ENCODE data around the gene HIVEP3.

Gene HIVEP3

DNA sequence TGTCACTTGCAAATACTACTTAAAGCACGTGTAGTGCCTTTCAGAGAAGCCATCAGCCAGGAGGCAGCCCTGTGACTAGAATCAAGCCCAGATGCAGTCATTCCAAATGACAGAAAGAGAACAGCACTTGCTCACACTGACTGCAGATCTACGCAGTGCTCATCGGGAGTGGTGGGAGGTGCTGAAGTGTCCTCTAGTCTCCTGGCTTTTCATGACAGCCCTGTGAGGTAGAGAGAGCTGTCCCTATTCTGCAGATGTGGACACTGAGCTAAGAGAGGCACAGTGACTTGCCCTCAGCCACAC is 371.9 kb downstream of the HIVEP3 start:
- DNase-seq: peak in 1 of 2 donors; percentile 27

DNA sequence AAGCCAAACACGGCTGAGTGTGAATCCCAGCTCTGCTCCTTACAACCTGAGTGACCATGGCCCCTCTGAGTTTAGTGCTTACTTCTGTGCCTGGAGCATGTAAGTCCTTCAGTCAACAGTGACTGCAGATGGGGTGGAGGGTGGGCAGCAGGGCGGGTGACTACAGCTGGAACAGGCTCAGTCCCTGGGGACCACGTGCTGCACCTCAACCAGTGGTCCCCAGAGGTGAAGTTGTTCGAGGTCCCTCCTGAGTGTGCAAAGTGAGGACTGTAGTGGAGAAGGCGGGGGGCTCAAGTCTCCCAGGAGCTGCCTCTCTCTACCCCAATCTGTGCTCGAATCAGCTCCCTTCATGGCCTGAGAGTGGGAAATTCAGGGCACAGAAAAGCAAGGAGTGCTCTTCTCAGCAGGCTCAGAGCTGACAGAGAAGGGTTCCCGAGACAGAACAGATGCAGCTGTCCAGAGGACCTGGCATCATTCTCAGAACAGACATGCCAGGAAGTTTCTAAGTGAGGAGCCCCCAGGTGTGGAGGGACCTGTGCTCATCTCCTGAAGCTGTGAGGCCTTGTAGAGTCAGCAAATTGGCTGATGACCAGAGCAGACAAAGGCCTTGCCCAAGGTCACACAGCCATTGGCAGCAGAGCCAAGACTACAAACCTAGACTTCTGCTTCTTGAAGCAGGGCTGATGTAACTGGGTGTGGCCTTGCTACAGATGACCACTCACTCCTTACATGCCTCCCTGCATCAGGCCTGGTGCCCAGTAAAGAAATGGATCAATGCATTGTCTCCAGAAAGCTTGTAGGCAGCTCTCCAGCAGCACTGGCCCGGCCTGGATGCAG is 372.5 kb downstream of the HIVEP3 start:
- DNase-seq: peak; percentile 70 to 79

DNA sequence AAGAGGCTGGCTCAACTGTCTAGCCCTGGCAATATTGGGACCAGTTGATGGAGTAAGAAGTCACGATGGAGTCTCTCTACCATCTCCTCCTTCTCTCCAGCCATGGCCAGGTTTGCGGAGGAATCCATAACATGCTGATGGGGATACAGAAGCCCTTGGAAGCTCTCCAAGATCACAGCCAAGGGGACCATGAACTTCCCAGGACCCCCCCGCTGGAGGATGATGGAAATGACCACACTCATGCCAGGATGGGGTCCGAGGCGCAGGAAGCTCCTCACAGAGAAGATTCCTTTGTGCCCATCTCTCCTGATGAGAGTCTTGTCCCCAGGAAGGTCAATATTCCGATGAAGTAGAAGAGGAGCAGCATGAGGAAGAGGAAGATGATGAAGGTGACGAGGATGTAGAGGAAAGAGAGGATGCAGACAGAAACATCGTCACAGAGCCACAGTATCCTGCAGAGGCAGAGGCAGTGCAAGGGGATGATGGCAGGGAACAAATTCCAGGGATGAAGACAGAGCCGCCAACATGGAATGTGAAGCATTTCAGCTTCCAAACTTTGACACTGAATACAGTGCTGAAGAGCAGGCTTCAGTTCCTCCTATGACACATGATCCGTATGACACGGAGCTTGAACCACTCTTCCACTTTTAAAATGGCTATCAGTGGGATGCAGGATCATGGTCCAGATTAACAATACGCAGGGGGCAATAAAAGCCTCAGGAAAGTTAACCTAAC is 376.4 kb downstream of the HIVEP3 start:
- DNase-seq: no peak

DNA sequence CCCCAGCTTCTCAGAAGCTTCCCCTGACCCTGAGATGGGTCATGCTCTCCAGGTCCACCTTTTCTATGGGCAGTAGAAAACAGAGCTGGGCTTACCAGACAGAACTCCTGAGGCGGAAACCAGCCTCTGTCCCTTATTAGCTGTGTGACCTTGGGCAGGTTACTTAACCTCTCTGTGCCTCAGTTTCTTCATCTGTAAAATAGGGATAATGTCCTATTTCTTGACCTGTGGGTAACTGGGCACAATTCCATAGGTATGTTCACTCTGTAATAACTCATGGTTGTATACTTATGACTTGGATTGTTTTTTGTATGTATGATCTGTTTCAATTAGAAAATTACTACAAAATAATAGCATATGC is 377.1 kb downstream of the HIVEP3 start:
- DNase-seq: no peak

DNA sequence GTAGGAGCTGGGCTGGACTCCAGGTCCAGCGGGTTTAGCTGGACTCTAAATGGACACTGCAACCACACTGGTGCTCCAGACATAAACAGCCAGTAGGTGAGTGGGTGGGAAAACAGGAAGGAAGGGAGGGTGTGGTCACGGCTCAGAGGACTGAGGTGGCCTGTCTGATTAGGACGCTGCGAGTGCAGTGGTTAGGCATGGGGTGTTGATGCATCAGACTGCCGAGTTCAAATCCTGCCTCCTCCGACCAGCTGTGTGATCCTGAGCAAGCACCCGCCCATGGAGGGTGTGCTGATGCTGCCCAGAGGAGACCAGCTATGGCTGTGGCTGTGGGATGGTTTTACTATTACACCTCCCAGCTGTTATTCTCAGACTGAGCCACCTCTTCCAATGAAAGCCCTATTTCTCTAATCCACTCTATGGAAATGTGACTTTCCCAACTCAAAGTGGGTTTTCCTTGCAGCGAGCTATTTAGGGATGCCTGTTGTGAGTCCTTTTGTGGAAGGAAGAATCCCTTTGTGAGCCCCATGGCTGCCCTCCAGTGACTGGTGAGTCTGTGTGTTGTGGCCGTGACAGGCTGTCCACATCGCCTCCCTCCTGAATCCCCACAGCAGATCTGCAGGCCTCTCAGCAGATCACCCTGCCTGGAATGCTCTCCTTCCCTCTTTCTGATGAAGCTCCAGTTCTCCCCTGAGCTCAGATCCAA is 377.7 kb downstream of the HIVEP3 start:
- DNase-seq: peak; percentile 87 to 96

DNA sequence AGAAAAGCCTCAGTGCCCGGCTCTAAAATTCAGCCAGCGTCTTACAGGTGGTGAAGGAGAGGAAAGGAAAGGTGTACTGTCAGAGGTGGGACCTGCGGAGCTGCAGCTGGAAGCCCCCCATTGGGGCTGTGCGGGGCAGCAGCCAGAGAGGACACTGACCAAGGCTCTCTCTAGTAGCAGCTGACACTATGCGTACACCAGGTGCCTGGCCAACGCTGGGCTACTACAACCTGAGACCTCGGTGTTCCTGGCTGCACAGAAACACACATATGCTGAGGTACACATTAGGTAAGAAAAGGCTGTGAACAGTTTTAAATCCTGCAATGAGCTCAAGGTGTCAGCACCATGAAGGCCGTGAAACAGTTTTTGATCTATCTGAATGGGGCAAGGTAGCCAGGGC is 378.7 kb downstream of the HIVEP3 start:
- no peak for DNase-seq

DNA sequence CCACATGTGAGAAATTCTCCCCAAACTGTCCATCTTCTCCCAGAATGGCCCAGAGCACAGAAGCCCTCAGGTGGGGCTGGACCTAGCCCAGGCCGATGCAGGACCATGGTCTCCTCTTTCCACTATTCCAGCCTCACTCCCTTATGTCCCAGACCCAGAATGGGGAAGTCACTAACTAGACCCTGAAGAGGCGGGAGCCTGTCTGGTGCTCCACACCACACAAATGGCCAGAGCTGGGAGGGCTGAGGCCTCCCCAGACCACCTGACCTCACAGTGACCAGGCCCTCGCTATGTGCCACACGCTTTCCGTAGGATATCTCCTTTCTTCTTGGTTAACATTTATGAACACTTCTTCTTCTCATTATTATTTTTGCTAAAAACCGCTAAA is 379.3 kb downstream of the HIVEP3 start:
- peak; percentile 21 to 64 for DNase-seq

DNA sequence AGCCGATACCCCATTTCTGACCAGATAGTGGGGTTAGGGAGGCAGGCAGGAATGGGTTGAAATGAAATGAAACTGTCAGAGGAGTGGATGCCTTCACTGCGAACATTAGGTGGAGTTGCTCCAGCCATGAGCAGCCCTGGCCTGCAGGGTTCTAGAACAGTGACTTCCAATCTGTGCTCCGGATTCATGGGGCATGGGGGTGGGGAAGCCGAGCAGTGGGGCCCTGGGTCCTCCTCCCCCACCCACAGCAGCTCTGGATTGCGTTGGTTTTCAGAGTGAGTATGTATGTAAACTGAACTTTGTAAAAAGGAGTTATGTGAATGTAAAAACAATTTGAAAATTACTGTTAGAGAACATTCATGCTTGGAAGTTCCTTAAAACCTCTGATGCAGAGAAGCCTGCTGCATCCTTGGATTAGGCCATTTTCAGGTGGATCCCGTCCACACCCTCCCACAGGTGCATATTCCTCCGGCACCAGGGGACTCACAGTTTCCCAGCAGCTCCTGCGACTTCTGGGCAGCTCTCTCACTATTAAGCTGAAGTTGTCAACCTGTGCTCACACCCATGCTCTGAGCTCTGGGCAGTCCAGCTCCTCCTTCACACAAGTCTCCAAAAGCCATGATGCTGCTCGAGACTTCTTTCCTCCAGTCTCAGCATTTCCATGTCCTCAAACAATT is 379.8 kb downstream of the HIVEP3 start:
- no peak for DNase-seq

DNA sequence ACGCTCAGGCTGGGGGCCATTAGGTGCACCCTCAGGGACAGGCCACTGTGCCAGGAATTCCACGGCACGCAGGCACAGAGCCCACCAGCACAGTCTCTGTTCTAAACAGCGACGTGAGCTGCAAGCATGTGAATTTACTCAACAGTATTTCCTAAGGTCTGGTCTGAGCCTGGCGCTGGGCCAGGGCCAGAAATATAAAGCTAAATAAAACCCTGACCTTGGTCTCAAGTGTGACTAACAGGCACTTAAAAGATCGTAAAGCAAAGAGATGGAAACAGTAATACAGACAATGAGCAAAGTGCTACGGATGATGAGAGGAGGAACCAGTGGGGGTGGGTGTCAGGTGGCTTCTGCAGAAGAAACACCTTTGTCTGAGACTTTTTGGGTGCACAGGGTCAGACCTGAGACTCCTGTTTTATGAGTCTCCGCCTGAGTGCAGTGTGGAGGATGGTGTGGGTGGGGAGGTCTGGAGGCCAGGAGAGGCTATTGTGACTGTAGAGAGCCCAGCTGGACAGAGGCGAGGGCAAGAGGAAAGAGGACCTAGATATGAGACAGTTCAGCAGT is 380.9 kb downstream of the HIVEP3 start:
- peak in 1 of 2 donors; percentile 59 for DNase-seq

DNA sequence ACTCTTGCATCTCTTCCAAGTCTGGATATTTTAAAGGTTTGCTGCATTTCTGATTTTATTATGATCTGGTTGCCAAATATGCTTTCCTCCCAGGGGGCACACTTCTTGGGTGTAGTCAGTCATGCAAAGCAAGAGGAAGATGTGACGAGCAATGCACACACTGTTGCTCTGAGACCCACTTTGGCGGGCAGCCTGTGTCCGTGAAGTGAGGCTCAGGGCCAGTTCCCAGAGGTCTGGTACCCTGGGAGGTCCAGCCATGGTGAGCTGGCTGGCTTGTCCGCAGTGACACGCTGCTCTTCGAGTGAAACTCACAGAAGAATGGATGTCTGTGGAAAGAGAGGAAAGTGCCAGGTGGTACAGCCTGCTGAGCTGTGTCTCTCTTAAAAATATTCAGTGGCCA is 381.5 kb downstream of the HIVEP3 start:
- DNase-seq: no peak

DNA sequence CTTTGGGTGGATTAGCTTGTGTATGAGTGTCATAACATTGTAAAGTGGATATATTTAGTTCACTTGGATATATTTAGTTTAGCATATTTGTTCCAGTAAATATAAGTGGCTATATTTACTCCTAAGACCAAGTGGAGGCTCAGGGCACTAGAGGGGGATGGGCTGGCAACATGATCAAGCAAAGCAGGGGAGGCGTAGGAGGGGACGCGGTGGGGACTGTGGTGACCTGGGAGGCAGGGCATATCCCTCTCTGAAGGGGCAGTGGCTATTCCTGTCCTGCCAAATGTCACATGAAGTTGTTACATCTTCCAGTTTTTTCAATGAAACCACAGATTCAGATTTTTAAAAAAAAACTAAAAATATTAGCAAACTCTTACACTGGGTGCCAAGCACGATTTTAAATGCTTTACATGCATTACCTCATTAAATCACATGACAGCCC is 382.3 kb downstream of the HIVEP3 start:
- peak; percentile 62 to 84 for DNase-seq

DNA sequence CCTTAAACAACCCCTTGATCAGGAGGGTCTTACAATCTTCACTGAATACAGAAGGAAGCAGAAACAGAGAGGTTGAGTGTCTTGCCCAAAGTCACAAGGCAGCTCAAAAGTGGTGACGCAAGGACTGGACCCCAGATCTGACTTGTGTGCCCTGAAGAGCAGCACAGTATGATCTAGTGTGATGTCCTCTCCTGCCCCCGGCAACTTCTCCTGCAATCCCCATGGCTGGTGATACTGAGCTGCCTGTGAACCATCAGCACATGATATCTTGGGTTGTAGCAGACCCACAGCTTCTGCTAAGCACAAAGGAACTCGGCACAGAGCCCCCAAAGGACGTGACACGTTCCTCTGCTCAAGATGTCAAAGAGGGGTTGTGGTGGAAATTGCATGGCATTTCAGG is 383.0 kb downstream of the HIVEP3 start:
- DNase-seq: peak; percentile 59 to 91

DNA sequence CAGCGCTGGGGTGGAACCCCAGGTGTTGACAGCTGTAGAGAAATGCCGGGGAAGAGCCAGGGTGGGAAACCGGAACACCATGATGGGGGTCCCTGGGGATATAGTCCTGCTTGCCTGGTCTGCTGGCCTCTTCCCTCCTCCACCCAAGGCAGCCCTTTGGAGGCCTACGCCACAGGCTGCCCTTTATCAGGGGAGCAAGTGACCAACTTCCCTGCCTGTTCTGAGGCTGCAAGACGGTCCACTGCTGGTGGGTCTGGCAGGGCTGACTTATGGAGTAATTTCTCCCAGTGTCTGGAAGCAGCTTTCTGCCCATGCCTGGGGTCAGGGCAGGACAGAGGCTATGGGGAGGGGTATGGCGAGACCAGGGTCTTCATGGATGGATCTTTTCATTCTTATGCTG is 383.4 kb downstream of the HIVEP3 start:
- DNase-seq: peak in 1 of 2 donors; percentile 74

DNA sequence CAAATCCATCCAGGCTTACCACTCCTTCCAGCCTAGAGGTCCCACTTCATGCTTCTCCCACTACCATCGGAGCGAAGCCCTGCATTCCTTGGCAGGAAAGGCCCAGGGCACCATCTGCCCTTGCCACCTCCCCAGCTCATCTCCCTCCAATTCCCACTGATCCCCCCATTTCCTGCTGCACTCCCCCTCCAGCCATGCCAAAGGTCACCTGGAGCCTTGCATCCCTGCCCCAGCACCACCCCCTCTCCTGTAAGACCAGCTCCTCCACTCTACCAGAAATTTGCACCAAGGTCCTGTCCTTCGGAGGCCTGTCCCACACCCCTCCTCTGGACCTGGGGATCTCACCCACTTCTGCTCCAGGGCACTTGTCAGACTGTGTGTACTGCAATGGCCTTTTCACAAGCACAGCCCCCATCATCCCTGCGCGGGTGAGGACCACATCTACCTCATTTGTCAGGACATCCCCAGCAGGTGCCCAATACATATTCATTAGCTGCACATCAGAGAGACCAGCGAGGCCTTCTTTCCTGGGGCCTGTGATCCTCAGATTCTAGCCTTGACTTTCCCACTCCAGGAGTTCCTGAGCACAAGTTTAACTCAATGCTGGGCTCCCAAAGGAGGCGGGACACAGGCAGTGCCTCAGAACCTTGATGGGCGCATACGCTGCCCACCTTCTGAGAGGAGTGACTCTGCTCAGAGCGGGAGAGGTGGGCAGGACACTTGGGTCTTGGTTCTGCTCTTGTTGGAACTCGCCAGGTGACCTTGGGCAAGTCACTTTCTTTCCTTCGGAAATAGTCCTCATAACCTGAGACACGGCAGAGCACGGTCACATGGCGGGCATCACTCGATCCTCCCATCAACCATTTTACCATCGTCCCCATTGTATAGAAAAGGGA is 384.3 kb downstream of the HIVEP3 start:
- DNase-seq: no peak

DNA sequence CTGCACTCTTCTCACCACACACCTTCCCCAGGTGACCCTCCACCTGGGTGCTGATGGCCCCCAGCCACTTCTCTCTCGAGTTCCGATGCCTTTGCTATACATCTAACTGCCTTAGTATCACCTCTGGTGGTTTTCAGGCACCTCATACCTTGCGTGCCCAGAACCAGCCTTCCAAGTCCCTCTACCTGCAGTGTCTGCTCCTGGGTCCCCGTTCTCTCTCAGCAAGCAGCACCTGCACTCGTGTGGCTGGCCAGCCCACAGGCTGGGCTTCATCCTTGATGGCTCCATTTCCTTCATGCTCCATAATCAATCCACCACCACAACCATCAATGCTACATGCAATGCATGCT is 385.0 kb downstream of the HIVEP3 start:
- no peak for DNase-seq

DNA sequence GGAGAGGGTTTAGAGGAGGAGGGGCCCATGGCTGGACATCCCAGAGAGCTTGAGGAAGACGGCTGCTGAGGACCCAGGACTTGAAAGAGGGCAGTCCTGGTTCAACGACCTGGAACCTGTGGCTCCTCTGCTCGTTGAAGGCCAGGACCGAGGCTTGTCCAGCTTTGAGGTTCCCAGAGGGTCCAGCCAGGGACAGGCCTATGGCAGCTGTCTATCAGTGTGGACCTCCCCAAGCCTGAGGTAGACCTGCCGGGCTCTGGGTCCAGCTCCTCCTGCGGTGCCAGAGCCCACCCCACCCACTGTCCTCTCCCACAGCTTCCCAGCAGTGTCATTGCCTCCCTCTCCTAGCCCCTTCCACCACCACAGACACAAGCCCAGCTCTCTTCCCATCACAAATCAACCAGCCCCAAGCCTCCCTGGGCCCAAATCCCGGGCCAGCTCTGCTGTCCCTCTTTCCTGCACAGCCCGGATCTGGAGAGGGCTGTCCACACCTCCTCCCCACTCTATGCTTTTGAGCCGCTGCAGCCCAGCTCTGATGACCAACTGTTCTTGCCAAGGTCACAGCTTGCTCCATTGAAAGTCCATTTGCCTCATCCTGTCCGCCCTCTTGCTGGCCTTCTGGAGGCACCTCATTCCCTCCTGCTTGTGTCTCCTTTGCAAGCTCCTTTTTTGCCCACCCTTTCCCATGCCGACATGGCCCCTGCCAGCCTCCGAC is 385.5 kb downstream of the HIVEP3 start:
- no peak for DNase-seq

DNA sequence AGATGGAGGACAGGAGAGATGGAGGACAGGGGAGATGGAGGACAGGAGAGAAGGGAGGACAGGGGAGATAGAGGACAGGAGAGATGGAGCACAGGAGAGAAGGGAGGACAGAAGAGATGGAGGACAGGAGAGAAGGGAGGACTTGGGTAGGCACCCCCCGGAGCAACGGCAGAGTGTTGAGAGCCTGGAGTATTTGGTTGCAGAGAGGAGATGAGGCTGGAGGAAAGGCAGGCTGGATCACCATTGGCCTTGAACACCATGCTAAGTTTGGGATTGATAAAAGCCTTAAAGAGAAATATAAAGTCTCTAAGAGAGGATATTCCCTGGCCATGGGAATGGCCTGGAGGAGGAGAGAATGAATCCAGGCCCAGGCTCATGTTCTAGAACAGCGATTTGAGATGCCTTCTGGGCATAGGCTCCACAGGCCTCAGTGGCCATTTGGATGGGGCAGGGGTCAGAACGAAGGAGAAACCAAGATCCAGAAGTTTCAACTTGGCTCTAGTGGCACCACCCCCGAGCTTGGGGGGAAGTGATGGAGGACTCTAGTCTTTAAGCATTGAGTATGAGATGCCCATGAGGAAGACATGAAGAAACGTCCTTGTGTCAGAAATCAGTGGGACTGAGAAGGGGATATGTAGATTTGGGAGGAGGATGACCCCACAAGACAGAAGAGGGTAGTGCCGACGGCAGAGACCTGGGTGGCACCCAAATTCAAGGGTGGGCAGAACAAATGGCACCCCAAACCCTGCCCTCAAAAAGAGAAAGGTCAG is 386.3 kb downstream of the HIVEP3 start:
- no peak for DNase-seq

DNA sequence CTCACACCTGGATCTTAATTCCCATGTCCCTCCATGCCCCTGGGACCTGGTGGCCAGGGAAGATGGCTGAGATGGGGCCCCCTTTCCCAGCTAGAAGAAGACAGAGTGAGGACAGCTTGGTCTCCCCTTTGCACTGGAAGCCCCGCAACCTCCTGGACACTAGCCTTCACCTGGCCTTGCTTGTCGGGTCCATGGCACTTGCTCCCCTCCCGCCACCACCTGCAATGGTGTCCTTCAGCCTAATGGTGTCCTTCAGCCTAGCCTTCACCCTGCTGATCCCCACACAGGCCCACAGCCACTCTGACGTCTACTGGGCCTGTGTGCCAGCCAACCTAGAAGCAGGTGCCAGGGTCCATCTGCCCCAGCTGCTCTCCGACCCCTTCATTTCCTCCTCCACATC is 388.3 kb downstream of the HIVEP3 start:
- no peak for DNase-seq

DNA sequence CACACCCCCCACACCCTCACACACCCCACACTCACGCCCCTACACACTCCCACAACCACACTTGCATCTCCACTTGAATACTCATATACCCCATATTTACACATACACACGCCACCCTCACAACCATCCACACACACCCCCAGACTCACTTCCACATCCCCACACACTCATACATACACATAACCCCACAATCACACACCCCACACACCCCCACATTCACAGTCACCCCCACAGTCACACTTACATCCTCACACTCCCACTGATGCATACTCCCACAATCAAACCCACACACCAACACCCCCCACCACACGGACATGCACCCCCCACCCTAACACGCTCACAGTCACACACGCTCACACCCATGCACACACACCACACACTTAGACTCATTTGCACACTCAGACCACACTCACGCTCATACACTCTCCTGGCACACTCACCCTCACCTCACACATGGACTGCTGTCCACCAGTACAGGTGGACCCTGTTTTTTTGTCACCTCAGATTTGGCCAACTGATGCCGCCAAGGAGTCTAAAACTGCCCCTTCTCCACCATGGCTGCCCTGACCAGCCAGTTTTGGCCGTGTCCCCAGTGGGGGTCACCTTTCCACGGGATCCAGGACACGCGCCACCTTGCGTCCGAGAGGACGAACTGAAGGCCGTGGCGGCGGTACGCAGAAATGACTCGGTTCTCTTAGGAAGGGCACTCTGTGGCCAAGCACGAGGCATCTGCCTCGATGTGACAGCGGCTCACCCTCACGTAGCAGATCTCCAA is 388.9 kb downstream of the HIVEP3 start:
- no peak for DNase-seq
